Uterus (tissue), 2 donors: ENCODE measurements around the gene AUTS2.

Source experiments
- POLR2A ChIP-seq, 2 donors: fragments of 450-650 bp; IDR thresholded peaks; one replicate each; pipeline ENCODE4 v1.6.1; 2016; ENCODE audit warnings: antibody characterized with exemption in 2 of 2, mild to moderate bottlenecking in 1 of 2, moderate library complexity in 1 of 2
- TF ChIP-seq, protein P1 (sequence below), 4 experiments: fragments of 200-600 bp in 2 of 4; fragments of 450-650 bp in 2 of 4; sonication (generic) in 2 of 4; IDR thresholded peaks; one replicate each; pipeline ENCODE4 v1.5.1; 2016 to 2019; ENCODE audit warnings: antibody characterized with exemption in 4 of 4, mild to moderate bottlenecking in 2 of 4, moderate library complexity in 1 of 4

DNA sequence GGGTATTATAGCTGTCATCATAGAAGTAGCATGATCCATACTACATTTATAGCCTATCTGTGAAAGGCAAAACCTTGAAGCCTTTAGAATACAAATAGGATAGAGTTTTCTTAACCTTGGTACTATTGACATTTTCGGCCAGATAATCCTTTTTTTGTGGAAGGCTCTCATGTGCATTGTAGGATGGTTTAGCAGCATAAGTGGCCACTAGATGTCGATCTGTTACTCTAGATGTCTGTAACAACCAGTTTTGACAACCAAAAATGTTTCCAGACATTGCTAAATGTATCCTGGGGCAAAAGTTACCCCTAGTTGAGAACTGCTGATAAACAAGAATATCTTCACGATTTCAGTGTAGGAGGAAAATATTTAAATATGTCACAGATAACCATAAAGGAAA lies 1214.2 kb downstream of the AUTS2 start:
- TF ChIP-seq, protein P1, sequence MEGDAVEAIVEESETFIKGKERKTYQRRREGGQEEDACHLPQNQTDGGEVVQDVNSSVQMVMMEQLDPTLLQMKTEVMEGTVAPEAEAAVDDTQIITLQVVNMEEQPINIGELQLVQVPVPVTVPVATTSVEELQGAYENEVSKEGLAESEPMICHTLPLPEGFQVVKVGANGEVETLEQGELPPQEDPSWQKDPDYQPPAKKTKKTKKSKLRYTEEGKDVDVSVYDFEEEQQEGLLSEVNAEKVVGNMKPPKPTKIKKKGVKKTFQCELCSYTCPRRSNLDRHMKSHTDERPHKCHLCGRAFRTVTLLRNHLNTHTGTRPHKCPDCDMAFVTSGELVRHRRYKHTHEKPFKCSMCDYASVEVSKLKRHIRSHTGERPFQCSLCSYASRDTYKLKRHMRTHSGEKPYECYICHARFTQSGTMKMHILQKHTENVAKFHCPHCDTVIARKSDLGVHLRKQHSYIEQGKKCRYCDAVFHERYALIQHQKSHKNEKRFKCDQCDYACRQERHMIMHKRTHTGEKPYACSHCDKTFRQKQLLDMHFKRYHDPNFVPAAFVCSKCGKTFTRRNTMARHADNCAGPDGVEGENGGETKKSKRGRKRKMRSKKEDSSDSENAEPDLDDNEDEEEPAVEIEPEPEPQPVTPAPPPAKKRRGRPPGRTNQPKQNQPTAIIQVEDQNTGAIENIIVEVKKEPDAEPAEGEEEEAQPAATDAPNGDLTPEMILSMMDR (IDR thresholded peaks at IDR 0.05): no peak
- TF ChIP-seq POLR2A (IDR thresholded peaks at IDR 0.05): no peak
